NT2/D1 (cell line): Measurements from ENCODE around the gene C1orf115.
"Not testable (repeated sequence)": the region's sequence is repeated elsewhere in the genome, so short reads cannot be mapped to it uniquely, and the experiment has no call there.

ENCODE experiments used
- DNase-seq: peaks from one replicate; pipeline ENCODE4 v3.0.0-alpha.2; 2011; ENCODE audit warnings: low read depth, low spot score
- H3K27me3 ChIP-seq: 2 replicates; pipeline ENCODE4 v1.6.0; 2011; ENCODE audit warnings: mild to moderate bottlenecking; ENCODE audit not compliant: insufficient read length, insufficient read depth
- H3K36me3 ChIP-seq: 2 replicates; pipeline ENCODE4 v1.6.1; 2011; ENCODE audit warnings: mild to moderate bottlenecking, low read length, mixed read lengths; ENCODE audit not compliant: insufficient read depth, insufficient read length
- H3K4me1 ChIP-seq: 2 replicates; pipeline ENCODE4 v1.5.1; 2011; ENCODE audit not compliant: insufficient read depth, insufficient read length
- H3K4me3 ChIP-seq: 2 replicates; pipeline ENCODE4 v1.5.1; 2011; ENCODE audit warnings: low read depth; ENCODE audit not compliant: insufficient read length
- H3K9ac ChIP-seq: 2 replicates; pipeline ENCODE4 v1.6.0; 2011; ENCODE audit warnings: low read depth; ENCODE audit not compliant: insufficient read length
- H3K9me3 ChIP-seq: 2 replicates; pipeline ENCODE4 v1.5.1; 2011; ENCODE audit warnings: mild to moderate bottlenecking, low read length; ENCODE audit not compliant: insufficient read depth
- SUZ12 ChIP-seq: IDR thresholded peaks from 2 replicates; pipeline ENCODE4 v1.6.1; 2011; ENCODE audit not compliant: insufficient read length, insufficient read depth; ENCODE audit errors: extremely low read depth
- YY1 ChIP-seq: IDR thresholded peaks from 2 replicates; pipeline ENCODE4 v1.6.1; 2011; ENCODE audit not compliant: insufficient read length, insufficient read depth
- ZNF274 ChIP-seq: IDR thresholded peaks from 2 replicates; pipeline ENCODE4 v1.6.1; 2011; ENCODE audit warnings: mild to moderate bottlenecking, low read depth, low read length

The C1orf115 gene

GRCh38 chr1:220670365-220670764 is 19.8 kb upstream of the C1orf115 start:
- Histone ChIP-seq H3K4me1 (no peaks in the 10 kb centered on the region), H3K9ac (no peak overlapping the region), H3K4me3 (no peak overlapping the region), H3K36me3 (no peaks in the 10 kb centered on the region), H3K9me3 (peaks cover 14% of the 10 kb centered on the region), H3K27me3 (no peaks in the 10 kb centered on the region)
- TF ChIP-seq ZNF274 (no peak), SUZ12 (no peak), YY1 (no peak)
- DNase-seq: no peak

DNA sequence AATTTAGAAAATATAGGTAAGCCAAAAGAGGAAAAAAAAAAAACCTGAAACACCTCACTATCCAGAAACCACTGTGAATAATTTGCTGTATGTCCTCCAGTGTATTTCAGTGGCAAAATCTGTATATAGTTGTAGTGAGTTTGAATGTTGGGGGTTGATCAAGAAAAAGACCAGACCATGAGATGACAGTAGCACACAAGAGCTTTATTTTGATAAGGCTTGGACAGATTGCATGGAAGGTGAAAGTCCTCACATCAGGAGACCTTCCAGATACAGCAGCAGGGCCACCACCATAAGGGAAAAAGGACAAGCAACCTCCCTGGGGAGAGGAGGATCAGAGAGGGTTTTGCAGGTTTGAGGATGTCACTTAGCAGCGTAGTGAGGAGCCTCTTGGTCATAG is 16.2 kb upstream of the C1orf115 start:
- no peak overlapping the region for H3K4me3 ChIP-seq
- no peaks in the 10 kb centered on the region for H3K27me3 ChIP-seq
- H3K9ac ChIP-seq: no peak overlapping the region
- no peak for DNase-seq
- H3K36me3 ChIP-seq: no peaks in the 10 kb centered on the region
- TF ChIP-seq ZNF274 (no peak), SUZ12 (no peak), YY1 (no peak)
- no peaks in the 10 kb centered on the region for H3K4me1 ChIP-seq
- H3K9me3 ChIP-seq: peaks cover 27% of the 10 kb centered on the region

DNA sequence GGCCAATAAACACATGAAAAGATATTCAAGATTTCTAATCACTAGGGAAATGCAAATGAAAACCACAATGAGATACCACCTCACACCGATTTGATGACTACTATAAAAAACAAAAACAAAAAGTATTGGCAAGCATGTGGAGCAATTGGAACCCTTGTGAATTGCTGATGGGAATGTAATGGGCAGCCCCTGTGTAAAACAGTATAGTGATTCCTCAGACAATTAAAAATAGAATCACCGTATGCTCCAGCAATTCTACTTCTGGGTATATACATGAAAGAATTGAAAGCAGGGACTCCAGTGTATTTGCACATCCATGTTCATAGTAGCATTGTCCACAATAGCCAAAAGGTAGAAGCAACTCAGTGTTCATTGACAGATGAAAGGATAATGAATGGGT is 12.9 kb upstream of the C1orf115 start:
- H3K4me3 ChIP-seq: no peak overlapping the region
- H3K27me3 ChIP-seq: no peaks in the 10 kb centered on the region
- no peak overlapping the region for H3K9ac ChIP-seq
- H3K9me3 ChIP-seq: peaks cover 13% of the 10 kb centered on the region; the same call in 1 of the 2 replicates
- no peaks in the 10 kb centered on the region for H3K4me1 ChIP-seq
- TF ChIP-seq YY1 (no peak), SUZ12 (no peak), ZNF274 (no peak)
- H3K36me3 ChIP-seq: no peaks in the 10 kb centered on the region
- no peak for DNase-seq

DNA sequence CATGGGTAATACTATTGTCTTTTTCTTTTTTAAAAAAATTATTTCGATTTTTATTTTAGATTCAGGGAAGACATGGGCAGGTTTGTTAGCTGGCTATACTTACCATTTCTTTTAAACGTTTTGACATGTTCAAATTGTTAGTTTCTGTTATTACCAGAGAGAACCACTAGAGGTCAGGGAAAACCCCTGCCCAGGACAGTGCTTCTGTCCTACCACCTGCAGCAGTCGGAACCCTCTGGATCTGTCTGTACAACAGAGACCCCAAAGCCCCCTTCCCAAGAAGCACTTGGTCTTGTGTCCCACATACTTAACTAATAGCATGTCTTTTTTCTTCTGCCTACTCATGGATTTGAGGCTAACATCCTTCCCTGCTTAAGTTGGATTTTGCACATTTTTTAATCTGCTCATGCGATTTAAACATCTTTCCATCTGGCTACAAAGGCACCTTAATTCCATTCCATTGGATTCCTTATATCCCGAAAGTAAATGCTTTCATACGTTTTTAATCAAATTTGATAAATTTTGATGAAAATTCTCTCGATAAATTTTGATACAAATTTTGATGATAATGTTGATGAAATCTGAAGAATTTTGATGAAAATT is 10.0 kb upstream of the C1orf115 start:
- H3K9ac ChIP-seq: no peak overlapping the region
- TF ChIP-seq YY1 (no peak), ZNF274 (no peak), SUZ12 (no peak)
- no peaks in the 10 kb centered on the region for H3K36me3 ChIP-seq
- H3K27me3 ChIP-seq: no peaks in the 10 kb centered on the region
- peaks cover 13% of the 10 kb centered on the region; the same call in 1 of the 2 replicates for H3K9me3 ChIP-seq
- DNase-seq: peak; percentile 54
- H3K4me3 ChIP-seq: no peak overlapping the region
- no peaks in the 10 kb centered on the region for H3K4me1 ChIP-seq

DNA sequence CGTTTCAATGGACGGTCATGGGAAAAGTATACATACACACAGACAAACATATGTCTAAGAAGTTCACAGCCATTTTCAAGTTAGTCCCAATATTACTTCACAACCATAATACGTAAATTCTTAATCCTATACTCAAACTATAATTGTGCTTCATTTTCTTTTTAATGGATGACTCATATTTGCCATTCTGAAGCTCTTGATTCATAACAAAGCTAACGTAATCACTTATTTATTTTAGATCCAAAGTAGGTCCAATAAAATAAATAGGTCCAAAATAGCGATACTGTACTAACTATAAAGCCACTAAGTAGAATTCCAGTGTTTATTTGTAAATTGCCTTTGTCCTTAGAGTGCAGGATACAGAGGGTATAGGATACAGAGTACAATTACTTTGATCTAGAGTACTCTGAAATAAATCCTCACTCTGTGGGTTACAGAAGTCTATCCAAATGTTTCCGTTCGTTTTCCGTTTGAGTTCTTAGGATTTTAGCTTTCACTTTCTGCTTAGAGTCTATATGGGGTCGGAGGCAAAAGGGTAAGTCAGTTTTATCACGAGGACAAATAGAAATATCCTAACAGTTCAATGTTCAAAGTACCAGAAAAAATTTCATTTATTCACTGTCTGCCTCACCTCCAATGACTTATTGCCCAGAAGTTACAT is 8.8 kb upstream of the C1orf115 start:
- no peaks in the 10 kb centered on the region for H3K36me3 ChIP-seq
- peaks cover 13% of the 10 kb centered on the region; the same call in 1 of the 2 replicates for H3K9me3 ChIP-seq
- H3K27me3 ChIP-seq: no peaks in the 10 kb centered on the region
- no peak overlapping the region for H3K9ac ChIP-seq
- TF ChIP-seq ZNF274: no peak
- TF ChIP-seq SUZ12: no peak
- TF ChIP-seq YY1: no peak
- H3K4me3 ChIP-seq: no peak overlapping the region
- H3K4me1 ChIP-seq: no peaks in the 10 kb centered on the region
- DNase-seq: no peak

DNA sequence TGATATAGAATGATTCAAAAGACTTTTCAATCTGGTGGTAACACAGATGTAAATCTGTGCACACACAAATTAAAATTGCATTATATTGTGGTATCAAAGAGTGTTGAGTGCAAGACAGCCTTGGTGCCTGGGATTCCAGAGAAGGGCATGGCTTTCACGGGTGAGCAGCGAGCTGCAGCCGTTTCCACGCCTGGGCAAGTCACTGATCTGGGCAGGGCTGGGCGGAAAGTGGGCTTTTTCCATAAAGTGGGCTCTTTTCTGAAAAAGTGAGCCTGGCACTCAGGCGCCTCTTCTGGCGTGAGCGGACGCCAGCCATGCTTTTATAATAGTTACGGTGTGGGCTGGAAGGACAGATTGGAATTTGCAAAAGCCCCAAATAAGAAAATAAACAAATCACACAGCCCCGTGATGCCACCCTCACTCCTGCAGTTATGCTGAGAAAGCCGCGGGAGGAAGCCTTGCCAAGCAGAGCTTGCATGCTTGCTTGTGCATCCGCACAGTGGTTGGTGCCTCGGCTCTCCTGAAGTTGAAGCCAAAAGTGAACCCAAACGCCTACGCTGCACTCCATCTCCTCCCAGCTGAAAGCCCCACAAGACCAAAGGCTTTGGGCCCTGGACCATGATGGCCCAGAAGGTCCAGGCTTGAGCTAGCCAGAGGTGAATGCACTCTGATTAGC is 7.1 kb upstream of the C1orf115 start:
- DNase-seq: no peak
- TF ChIP-seq YY1 (no peak), SUZ12 (no peak), ZNF274 (no peak)
- H3K9ac ChIP-seq: no peak overlapping the region
- no peaks in the 10 kb centered on the region for H3K9me3 ChIP-seq
- H3K36me3 ChIP-seq: no peaks in the 10 kb centered on the region
- no peaks in the 10 kb centered on the region for H3K27me3 ChIP-seq
- no peak overlapping the region for H3K4me3 ChIP-seq
- H3K4me1 ChIP-seq: no peaks in the 10 kb centered on the region

- H3K4me3 ChIP-seq: not testable (repeated sequence)
Measured at GRCh38 chr1:220683716-220684115, 6.4 kb upstream of the C1orf115 start.

More at GRCh38 chr1:220683716-220684115, 6.4 kb upstream of the C1orf115 start:
- DNase-seq, H3K9ac ChIP-seq, H3K27me3 ChIP-seq, H3K36me3 ChIP-seq, H3K4me1 ChIP-seq, H3K9me3 ChIP-seq: not testable (repeated sequence)
